ENCODE results near the gene TPT1.
"Not testable (repeated sequence)": the region's sequence is repeated elsewhere in the genome, so short reads cannot be mapped to it uniquely, and the experiment has no call there.

- TF ChIP-seq CTCF (IDR thresholded peaks at IDR 0.05; ENCODE audit: poor library complexity); EZH2 (IDR thresholded peaks at IDR 0.05; ENCODE audit: borderline replicate concordance): not testable (repeated sequence)
Observed at GRCh38 chr13:45376651-45377050, 35.7 kb upstream of the TPT1 start.
